ENCODE results near the gene TBKBP1.

Gene TBKBP1

DNA sequence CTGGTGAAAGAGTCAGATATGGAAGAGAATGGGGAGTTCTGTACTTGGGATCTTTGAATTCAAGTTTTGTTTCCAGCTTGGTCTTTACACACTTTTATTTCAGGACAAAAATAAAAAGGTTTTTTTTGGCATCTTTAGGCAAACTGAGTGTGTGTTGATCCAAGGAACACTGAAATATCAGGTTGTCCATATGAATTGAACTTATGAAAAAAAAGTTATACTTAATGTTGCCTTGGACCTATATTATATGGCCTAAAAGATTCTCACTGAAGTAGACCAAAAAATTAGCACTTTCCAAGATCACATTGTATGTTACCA, 29.4 kb upstream of the TBKBP1 start:
- no peak for DNase-seq (ENCODE audit: low spot score)
- in situ Hi-C loops (cut with MboI; ENCODE audit: low sequenced_read_pairs, unreplicated experiment) = no loop called here
- TF ChIP-seq, protein P1, sequence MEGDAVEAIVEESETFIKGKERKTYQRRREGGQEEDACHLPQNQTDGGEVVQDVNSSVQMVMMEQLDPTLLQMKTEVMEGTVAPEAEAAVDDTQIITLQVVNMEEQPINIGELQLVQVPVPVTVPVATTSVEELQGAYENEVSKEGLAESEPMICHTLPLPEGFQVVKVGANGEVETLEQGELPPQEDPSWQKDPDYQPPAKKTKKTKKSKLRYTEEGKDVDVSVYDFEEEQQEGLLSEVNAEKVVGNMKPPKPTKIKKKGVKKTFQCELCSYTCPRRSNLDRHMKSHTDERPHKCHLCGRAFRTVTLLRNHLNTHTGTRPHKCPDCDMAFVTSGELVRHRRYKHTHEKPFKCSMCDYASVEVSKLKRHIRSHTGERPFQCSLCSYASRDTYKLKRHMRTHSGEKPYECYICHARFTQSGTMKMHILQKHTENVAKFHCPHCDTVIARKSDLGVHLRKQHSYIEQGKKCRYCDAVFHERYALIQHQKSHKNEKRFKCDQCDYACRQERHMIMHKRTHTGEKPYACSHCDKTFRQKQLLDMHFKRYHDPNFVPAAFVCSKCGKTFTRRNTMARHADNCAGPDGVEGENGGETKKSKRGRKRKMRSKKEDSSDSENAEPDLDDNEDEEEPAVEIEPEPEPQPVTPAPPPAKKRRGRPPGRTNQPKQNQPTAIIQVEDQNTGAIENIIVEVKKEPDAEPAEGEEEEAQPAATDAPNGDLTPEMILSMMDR (IDR thresholded peaks at IDR 0.05; ENCODE audit: borderline replicate concordance, control extremely low read depth, extremely low read depth, insufficient read depth, missing control alignments) = no peak

DNA sequence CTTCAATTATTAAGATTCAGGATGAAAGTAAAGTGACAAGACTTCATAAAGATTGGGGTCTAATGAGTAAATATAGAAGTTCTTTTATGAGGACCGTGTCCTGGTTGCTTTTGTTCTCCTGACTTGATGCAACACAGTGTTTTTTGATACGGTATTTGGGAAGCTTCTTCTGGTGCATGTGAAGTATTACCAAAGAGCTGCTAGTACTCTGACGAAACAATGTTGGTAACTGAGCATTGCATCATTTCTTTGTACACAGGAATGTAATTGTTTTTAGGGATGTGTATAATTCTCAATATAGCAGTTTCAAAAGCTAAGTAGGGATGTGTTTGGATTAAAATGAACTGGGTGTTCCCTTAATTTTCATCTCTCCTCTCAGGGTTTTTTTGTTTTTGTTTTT, 28.3 kb upstream of the TBKBP1 start:
- in situ Hi-C loops (cut with MboI; ENCODE audit: low sequenced_read_pairs, unreplicated experiment) = no loop called here
- no peak for DNase-seq (ENCODE audit: low spot score)

DNA sequence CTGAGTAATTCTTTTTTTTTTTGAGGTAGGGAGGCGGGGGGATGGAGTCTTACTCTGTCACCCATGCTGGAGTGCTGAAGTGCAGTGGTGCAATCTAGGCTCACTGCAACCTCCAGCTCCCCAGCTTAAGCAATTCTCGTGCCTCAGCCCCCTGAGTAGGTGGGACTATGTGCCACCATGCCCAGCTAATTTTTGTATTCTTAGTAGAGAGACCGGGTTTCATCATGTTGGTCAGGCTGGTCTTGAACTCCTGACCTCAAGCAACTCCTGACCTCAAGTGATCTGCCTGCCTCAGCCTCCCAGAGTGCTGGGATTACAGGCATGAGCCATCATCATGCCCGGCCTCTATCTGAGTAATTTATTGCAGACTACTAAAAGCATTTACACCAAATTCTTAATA, 24.9 kb upstream of the TBKBP1 start:
- TF ChIP-seq, protein P1 (IDR thresholded peaks at IDR 0.05; ENCODE audit: borderline replicate concordance, control extremely low read depth, extremely low read depth, insufficient read depth, missing control alignments) = no peak
- in situ Hi-C loops (cut with MboI; ENCODE audit: low sequenced_read_pairs, unreplicated experiment) = no loop called here
- DNase-seq (ENCODE audit: low spot score) = no peak

More for the DNA sequence above, 28.3 kb upstream of the TBKBP1 start:
- TF ChIP-seq, protein P1 (IDR thresholded peaks at IDR 0.05; ENCODE audit: borderline replicate concordance, control extremely low read depth, extremely low read depth, insufficient read depth, missing control alignments) = no peak

DNA sequence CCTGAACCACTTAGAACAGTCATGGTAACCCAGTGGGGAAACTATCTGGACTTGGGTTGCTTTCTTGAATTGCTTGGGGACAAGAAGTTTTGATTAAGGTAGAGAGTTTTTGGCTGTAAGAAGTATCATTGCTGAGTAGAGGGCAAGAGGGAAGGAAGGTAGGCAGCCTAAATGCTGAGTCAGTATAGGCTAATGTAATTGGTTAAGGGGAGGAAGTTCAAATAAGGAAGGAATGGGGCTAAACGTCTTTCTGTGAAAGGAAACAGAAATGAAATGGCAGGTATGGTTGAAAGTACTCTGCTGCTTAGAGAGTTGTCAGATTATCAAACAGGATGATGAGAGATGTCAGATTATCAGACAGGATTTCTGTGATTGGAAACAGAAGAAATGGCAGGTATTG, 23.9 kb upstream of the TBKBP1 start:
- DNase-seq (ENCODE audit: low spot score) = no peak
- in situ Hi-C loops (cut with MboI; ENCODE audit: low sequenced_read_pairs, unreplicated experiment) = no loop called here
- TF ChIP-seq, protein P1 (IDR thresholded peaks at IDR 0.05; ENCODE audit: borderline replicate concordance, control extremely low read depth, extremely low read depth, insufficient read depth, missing control alignments) = no peak

DNA sequence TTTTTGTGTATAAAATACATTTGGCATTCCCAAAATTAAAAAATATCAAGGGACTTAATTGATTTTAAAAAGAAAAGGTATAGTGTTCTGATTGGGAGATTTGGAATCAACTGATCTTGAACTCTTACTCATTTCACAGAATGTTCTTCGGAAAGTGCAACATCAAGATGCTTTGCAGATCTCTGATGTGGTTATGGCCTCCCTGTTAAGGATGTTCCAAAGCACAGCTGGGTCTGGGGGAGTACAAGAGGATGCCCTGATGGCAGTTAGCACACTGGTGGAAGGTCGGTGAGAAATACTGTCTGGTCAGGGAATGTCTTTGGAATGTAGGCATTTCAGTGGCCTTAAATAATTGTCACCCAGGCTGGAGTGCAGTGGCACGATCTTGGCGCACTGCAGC, 19.5 kb upstream of the TBKBP1 start:
- in situ Hi-C loops (cut with MboI; ENCODE audit: low sequenced_read_pairs, unreplicated experiment) = no loop called here
- no peak for DNase-seq (ENCODE audit: low spot score)
- TF ChIP-seq, protein P1 (IDR thresholded peaks at IDR 0.05; ENCODE audit: borderline replicate concordance, control extremely low read depth, extremely low read depth, insufficient read depth, missing control alignments) = no peak

DNA sequence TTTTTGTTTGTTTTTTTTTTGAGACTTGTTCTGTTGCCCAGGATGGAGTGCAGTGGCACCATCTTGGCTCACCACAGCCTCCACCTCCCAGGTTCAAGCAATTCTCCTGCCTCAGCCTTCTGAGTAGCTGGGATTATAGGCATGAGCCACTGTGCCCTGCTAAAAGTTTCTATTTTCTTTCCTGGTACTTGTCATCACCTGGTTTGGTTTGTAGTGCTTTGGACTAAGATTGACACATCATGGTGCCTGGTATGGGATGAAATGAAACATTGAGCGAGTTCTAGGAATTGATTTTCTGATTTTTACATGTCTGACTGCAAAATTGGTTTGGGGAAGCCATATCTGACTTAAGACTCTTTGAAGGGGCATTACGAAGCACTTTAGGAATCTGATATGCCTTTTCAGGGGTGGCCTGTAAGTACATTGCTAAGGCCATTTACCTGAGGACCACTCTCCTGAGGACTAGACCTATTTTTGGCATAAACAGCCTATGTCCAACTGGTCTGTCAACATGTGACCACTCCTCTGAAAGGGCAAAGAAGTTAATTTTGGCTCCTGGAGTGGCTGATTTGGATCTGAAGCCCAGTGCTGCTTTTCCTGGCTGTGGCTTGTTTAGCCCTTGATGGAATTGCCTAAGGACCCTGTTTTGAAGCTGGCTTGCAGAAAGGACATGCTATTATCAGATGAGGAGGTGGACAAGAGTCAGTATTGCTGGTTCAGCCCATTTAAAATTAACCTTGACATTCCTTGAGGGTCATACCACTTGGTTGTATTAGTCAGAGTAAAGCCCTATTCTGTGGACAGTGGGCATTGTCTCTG, 18.4 kb upstream of the TBKBP1 start:
- DNase-seq (ENCODE audit: low spot score) = no peak
- in situ Hi-C loops (cut with MboI; ENCODE audit: low sequenced_read_pairs, unreplicated experiment) = no loop called here
- TF ChIP-seq, protein P1 (IDR thresholded peaks at IDR 0.05; ENCODE audit: borderline replicate concordance, control extremely low read depth, extremely low read depth, insufficient read depth, missing control alignments) = no peak

All from GM13976 (cell line).